Activated CD4-positive, alpha-beta T cell treated with anti-CD3 and anti-CD28 coated beads, Interleukin-2, amount 10 ng/mL, durations not matched to agents 24 days and 14 days (primary cell): ENCODE results near the gene BTN1A1. TPM values are rescaled to one million over a fixed set of nuclear protein-coding genes. Genes with fewer than 3 reads are reported as not detected.
"Not testable (repeated sequence)": the region's sequence is repeated elsewhere in the genome, so short reads cannot be mapped to it uniquely, and the experiment has no call there.

ENCODE experiments used
- DNase-seq: peaks from one replicate; pipeline ENCODE4 v3.0.0; 2022
- H3K27ac Mint-ChIP-seq: one replicate; pipeline ENCODE4 v1.8.0; 2022; ENCODE audit warnings: mild to moderate bottlenecking, mixed read lengths
- H3K27me3 Mint-ChIP-seq: one replicate; pipeline ENCODE4 v1.8.0; 2022; ENCODE audit warnings: mixed read lengths
- H3K36me3 Mint-ChIP-seq: one replicate; pipeline ENCODE4 v1.8.0; 2022; ENCODE audit warnings: low read depth, mild to moderate bottlenecking, mixed read lengths
- H3K4me1 Mint-ChIP-seq: one replicate; pipeline ENCODE4 v1.8.0; 2021; ENCODE audit warnings: mixed read lengths
- H3K4me3 Mint-ChIP-seq: one replicate; pipeline ENCODE4 v1.8.0; 2022; ENCODE audit warnings: mild to moderate bottlenecking, moderate library complexity, mixed read lengths
- H3K9me3 Mint-ChIP-seq: one replicate; pipeline ENCODE4 v1.8.0; 2021; ENCODE audit warnings: mixed read lengths
- intact Hi-C: fragments of 100-400 bp; cut with micrococcal nuclease; formaldehyde crosslinking; loops from one replicate; pipeline ENCODE4 v1.15.1; 2023
- total RNA-seq: library from RNA; stranded (reverse); gene quantifications from 2 replicates; pipeline ENCODE4 v1.2.3, GENCODE V29; 2022

BTN1A1 gene
- total RNA-seq, 1 donor from 2014 or later = 0.07 TPM

DNA sequence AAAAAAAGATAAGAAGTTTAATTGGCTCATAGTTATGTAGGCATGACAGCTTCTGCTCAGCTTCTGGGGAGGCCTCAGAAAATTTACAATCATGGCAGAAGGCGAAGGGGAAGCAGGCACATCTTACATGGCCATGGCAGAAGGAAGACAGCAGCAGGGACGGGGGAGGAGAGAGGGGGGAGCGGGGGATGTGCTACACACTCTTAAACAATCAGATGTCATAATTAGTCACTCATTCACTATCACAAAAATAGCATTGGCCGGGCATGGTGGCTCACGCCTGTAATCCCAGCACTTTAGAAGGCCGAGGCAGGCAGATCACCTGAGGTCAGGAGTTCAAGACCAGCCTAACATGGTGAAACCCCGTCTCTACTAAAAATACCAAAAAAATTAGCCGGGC is 10.9 kb downstream of the BTN1A1 start:
- H3K36me3 Mint-ChIP-seq, H3K9me3 Mint-ChIP-seq, H3K4me3 Mint-ChIP-seq, intact Hi-C loops, DNase-seq, H3K4me1 Mint-ChIP-seq, H3K27ac Mint-ChIP-seq: not testable (repeated sequence)
- H3K27me3 Mint-ChIP-seq = peaks cover 21% of the 10 kb centered on the region

DNA sequence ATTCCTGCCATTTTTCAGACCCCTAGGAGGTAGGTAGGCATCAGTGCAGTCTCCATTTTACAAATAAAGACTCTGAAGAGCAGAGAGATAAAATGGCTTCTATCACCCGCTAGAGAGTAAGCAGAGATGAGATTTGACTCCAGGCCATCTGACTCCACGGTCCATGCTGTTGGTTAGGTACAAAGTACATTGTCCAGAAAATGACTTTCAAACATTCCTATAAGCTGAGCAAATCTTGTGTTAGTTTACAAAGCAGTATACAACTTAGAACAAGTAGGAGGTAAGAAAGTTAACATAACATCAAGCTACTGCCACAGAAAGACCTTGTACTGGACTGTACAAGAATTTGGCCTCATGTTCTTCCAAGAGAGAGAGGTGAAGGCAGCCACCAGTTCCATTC is 14.9 kb downstream of the BTN1A1 start:
- intact Hi-C loops = no loop called here
- Mint-ChIP-seq H3K27me3 (peaks cover 9% of the 10 kb centered on the region), H3K4me3 (no peak overlapping the region), H3K9me3 (no peaks in the 10 kb centered on the region), H3K27ac (no peak overlapping the region), H3K4me1 (peaks cover under 1% of the 10 kb centered on the region), H3K36me3 (no peaks in the 10 kb centered on the region)
- DNase-seq = no peak

GRCh38 chr6:26516481-26517427 is 16.7 kb downstream of the BTN1A1 start:
- intact Hi-C loops = no loop called here

DNA sequence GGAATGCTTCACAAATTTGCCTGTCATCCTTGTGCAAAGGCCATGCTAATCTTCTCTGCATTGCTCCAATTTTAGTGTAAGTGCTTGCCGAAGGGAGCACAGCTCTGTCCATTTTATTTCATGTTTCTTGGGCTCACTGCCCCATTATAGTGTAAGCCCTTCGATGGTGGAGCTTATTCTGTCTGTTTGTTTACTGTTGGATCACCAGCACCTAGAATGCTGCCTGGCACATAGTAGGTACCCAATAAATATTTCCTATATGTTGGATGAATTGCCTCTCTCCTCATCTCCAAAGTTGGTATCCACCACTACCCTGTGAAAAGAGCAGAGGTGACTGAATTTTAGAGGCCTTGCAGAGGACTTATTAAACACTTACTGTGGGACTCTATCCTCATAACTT is 19.3 kb downstream of the BTN1A1 start:
- intact Hi-C loops = no loop called here
- no peak overlapping the region for H3K27ac Mint-ChIP-seq
- no peak for DNase-seq
- H3K4me3 Mint-ChIP-seq = no peak overlapping the region
- peaks cover 30% of the 10 kb centered on the region for H3K4me1 Mint-ChIP-seq
- peaks cover 7% of the 10 kb centered on the region for H3K27me3 Mint-ChIP-seq
- H3K36me3 Mint-ChIP-seq = peaks cover 3% of the 10 kb centered on the region
- H3K9me3 Mint-ChIP-seq = no peaks in the 10 kb centered on the region

More at GRCh38 chr6:26516481-26517427, 16.7 kb downstream of the BTN1A1 start:
- Mint-ChIP-seq H3K27me3 (peaks cover 11% of the 10 kb centered on the region), H3K9me3 (no peaks in the 10 kb centered on the region), H3K27ac (no peak overlapping the region), H3K4me1 (peaks cover 12% of the 10 kb centered on the region), H3K36me3 (peaks cover 3% of the 10 kb centered on the region), H3K4me3 (no peak overlapping the region)
- no peak for DNase-seq

DNA sequence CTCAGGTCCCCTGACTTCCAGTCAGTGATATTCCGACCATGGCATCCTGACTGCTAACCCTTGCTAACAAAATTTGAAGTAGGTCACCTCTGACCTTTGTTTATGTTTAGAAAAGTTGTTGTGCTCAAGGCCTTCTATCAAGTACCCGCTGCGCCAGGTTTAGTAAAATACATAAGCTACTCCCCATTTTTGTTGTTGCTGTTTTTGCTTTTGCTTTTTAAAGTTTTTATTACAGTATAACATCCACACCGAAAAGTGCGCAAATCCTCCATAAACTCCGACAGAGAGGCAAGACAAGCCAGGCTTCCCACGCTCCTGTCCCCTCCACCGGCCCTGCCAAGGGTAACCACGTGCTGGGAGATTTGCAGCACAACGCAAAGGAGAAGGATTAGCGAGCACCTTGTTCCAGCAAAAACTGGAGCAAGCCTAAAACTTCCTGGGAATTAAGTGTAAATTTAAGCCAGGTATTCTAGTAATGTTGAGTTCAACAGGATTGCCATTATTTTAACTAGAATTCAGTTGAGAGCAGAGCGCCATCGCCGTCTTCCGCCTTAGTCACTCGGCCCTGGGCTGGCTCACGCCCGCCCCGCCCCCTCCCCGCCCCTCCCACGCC is 20.2 kb downstream of the BTN1A1 start:
- peak overlapping the region; percentile 92 for H3K27ac Mint-ChIP-seq
- no peaks in the 10 kb centered on the region for H3K9me3 Mint-ChIP-seq
- H3K36me3 Mint-ChIP-seq = peaks cover 3% of the 10 kb centered on the region
- peak overlapping the region; percentile 85 for H3K4me3 Mint-ChIP-seq
- H3K4me1 Mint-ChIP-seq = peaks cover 32% of the 10 kb centered on the region
- no peak for DNase-seq
- H3K27me3 Mint-ChIP-seq = peaks cover 7% of the 10 kb centered on the region
- intact Hi-C loops = loop anchor here (5.0 kb wide), 2 partner anchors 63 to 153 kb away; partner anchors contain the start of genes BTN2A1 and BTN3A2

DNA sequence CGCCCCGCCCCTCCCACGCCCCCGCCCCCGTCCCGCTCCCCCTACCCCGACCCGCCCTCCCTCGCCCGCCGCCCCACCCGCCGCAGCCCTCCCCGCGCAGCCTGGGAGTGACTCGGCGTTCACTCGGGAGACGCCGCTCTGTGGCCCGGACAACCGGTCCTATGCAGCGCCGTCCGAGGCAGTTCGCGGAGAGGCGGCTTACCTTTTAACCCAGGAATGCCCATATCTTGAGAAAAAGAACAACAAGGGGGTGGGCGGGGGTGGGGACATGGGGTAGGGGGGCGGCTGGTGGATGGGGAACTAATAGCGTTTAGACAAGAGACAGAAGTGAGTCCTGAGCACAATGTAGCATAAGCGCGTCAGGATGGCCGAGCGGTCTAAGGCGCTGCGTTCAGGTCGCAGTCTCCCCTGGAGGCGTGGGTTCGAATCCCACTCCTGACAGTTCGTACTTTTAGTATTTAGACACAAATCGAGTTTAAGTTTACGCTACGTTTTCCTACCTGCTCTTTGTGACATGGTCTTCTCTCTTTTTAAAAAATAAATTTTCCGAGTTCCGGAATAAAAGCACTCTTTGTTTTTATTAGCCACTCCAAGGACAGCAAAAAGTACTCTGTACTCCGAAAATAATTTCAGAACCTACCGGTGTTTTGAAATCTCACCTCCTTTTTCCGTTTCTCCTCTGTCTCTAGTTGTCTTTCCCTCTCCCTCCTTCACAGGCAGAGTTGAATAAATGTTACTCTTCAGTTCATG is 20.9 kb downstream of the BTN1A1 start:
- intact Hi-C loops = loop anchor here (1.0 to 5.0 kb wide), 7 partner anchors 11 to 154 kb away; partner anchors contain the start of genes BTN2A1 and BTN3A2
- H3K27me3 Mint-ChIP-seq = peaks cover 4% of the 10 kb centered on the region
- peak overlapping the region; percentile 94 for H3K27ac Mint-ChIP-seq
- H3K36me3 Mint-ChIP-seq = peaks cover 3% of the 10 kb centered on the region
- no peaks in the 10 kb centered on the region for H3K9me3 Mint-ChIP-seq
- H3K4me1 Mint-ChIP-seq = peaks cover 32% of the 10 kb centered on the region
- DNase-seq = peak; percentile 95
- H3K4me3 Mint-ChIP-seq = peak overlapping the region; percentile 85

- intact Hi-C loops = loop anchor here (1.0 to 5.0 kb wide), 7 partner anchors 11 to 154 kb away; partner anchors contain the start of genes BTN2A1 and BTN3A2
- Mint-ChIP-seq H3K27ac (peak overlapping the region; percentile 94), H3K9me3 (no peaks in the 10 kb centered on the region), H3K4me3 (peak overlapping the region; percentile 85), H3K27me3 (peaks cover 2% of the 10 kb centered on the region), H3K36me3 (peaks cover 3% of the 10 kb centered on the region), H3K4me1 (peaks cover 32% of the 10 kb centered on the region)
- DNase-seq = peak; percentile 91
These were observed 21.7 kb downstream of the BTN1A1 start for GRCh38 chr6:26521600-26522391.

DNA sequence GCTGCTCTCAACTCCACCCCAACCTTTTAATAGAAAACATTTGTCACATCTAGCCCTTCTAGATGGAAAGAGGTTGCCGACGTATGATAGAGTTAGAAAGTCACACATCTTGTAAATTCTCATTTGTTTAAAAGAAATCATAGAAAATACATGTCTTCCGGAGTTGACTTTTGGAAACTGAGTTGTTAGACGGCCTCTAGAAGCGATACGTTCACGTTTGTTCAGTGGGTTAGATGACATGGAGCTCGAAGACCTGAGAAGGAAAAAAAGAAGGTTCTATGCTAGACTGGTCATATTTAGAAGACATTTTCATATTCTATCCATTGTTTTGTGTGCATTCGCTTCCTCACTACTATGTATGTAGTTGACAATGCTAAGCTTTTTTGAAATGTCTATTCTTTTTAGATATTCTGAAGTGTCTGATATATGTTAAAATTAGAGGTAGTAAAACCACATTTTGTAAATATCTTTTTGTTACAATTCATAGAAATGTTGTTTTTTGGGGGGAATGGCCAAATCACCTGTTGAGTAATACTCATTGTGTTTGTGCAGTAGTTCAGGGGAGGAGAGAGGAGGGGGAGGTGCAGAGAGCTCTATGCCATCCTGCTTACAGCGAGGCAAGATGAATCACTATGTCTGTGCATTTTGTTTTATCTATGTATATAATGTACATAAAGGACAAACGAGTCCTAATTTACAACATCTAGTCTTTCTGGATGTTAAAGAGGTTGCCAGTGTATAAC is 22.6 kb downstream of the BTN1A1 start:
- not testable (repeated sequence) for DNase-seq, H3K36me3 Mint-ChIP-seq, H3K27me3 Mint-ChIP-seq, H3K9me3 Mint-ChIP-seq
- intact Hi-C loops = loop anchor here (5.0 kb wide), 2 partner anchors 65 to 155 kb away; partner anchors contain the start of genes BTN2A1 and BTN3A2
- Mint-ChIP-seq H3K4me1 (peaks cover 32% of the 10 kb centered on the region), H3K4me3 (peak overlapping the region; percentile 85), H3K27ac (peak overlapping the region; percentile 94)

GRCh38 chr6:26524314-26524713 is 24.2 kb downstream of the BTN1A1 start:
- not testable (repeated sequence) for H3K27me3 Mint-ChIP-seq, H3K27ac Mint-ChIP-seq, H3K4me3 Mint-ChIP-seq, DNase-seq, H3K9me3 Mint-ChIP-seq, H3K36me3 Mint-ChIP-seq
- H3K4me1 Mint-ChIP-seq = peaks cover 32% of the 10 kb centered on the region
- intact Hi-C loops = loop anchor here (2.0 to 5.0 kb wide), 3 partner anchors 20 to 157 kb away; partner anchors contain the start of genes BTN2A1 and BTN3A2

- DNase-seq = no peak
- Mint-ChIP-seq H3K4me3 (no peak overlapping the region), H3K9me3 (no peaks in the 10 kb centered on the region), H3K36me3 (peaks cover 3% of the 10 kb centered on the region), H3K27me3 (peaks cover 2% of the 10 kb centered on the region), H3K4me1 (peaks cover 32% of the 10 kb centered on the region), H3K27ac (no peak overlapping the region)
- intact Hi-C loops = loop anchor here (2.0 to 5.0 kb wide), 3 partner anchors 20 to 158 kb away; partner anchors contain the start of genes BTN2A1 and BTN3A2
These were observed 24.7 kb downstream of the BTN1A1 start for GRCh38 chr6:26524722-26525370.

DNA sequence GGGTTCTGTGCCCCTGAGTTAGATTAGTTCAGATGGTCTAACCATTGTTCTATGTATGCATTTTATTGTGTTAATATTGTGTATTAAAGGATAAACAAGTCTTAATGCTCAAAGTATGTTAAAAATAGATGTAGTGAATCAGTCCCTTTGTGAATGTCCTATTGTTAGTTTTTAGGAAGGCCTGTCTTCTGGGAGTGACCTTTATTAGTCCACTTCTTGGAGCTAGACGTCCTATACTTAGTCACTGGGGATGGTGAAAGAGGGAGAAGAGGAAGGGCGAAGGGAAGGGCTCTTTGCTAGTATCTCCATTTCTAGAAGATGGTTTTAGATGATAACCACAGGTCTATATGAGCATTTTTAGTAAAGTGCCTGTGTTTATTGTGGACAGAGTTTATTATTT is 25.7 kb downstream of the BTN1A1 start:
- Mint-ChIP-seq H3K4me1 (peaks cover 26% of the 10 kb centered on the region), H3K27me3 (peaks cover 2% of the 10 kb centered on the region), H3K36me3 (peaks cover 2% of the 10 kb centered on the region), H3K9me3 (no peaks in the 10 kb centered on the region), H3K4me3 (no peak overlapping the region), H3K27ac (no peak overlapping the region)
- no peak for DNase-seq
- intact Hi-C loops = loop anchor here (2.0 kb wide), 1 partner anchor 21 kb away; no protein-coding TSS in a partner anchor

GRCh38 chr6:26526928-26527327 is 26.8 kb downstream of the BTN1A1 start:
- Mint-ChIP-seq H3K27ac (no peak overlapping the region), H3K36me3 (no peaks in the 10 kb centered on the region), H3K27me3 (no peaks in the 10 kb centered on the region), H3K4me1 (peaks cover 25% of the 10 kb centered on the region), H3K4me3 (no peak overlapping the region), H3K9me3 (no peaks in the 10 kb centered on the region)
- intact Hi-C loops = no loop called here
- no peak for DNase-seq
